Panc1 (cell line): Measurements from ENCODE around the gene ALS2CL.

Experiments used
- CTCF ChIP-seq: fragments of 450-650 bp; IDR thresholded peaks from 2 replicates; pipeline ENCODE4 v1.5.1; 2017; ENCODE audit warnings: mild to moderate bottlenecking
- POLR2AphosphoS5 ChIP-seq: IDR thresholded peaks from 2 replicates; pipeline ENCODE4 v1.6.1; 2012; ENCODE audit warnings: mild to moderate bottlenecking, low read depth, low read length, moderate library complexity
- SIN3A ChIP-seq: IDR thresholded peaks from 2 replicates; pipeline ENCODE4 v1.6.1; 2012; ENCODE audit warnings: low read depth, mild to moderate bottlenecking, low read length, moderate library complexity, borderline replicate concordance; ENCODE audit not compliant: insufficient read depth

GRCh38 chr3:46700772-46701171 is 7.3 kb upstream of the ALS2CL start:
- TF ChIP-seq CTCF (no peak), SIN3A (no peak), POLR2AphosphoS5 (no peak)
